Ovary (tissue), 9 donors: ENCODE data around the gene LRRC32. TPM values are rescaled to one million over a fixed set of nuclear protein-coding genes. Genes with fewer than 3 reads are reported as not detected.

Experiments used
- DNase-seq, 5 donors: peaks; one replicate each; pipeline ENCODE4 v3.0.0-alpha.2; 2019 to 2020
- H3K27ac ChIP-seq, 2 donors: fragments of 200-600 bp; one replicate each; pipeline versions ENCODE4 v1.5.1 to v1.8.0; 2019 to 2022
- H3K27me3 ChIP-seq: fragments of 200-600 bp; one replicate; pipeline ENCODE4 v1.8.0; 2022
- H3K36me3 ChIP-seq: fragments of 200-600 bp; sonication (generic); one replicate; pipeline ENCODE4 v1.5.1; 2019
- H3K4me1 ChIP-seq: one replicate; pipeline ENCODE4 v1.8.1; 2013; ENCODE audit warnings: mild to moderate bottlenecking, moderate library complexity; ENCODE audit not compliant: insufficient read depth
- H3K4me3 ChIP-seq: fragments of 200-600 bp; sonication (generic); one replicate; pipeline ENCODE4 v1.5.1; 2017
- H3K9me3 ChIP-seq, 2 donors: fragments of 200-600 bp in 1 of 2; sonication (generic) in 1 of 2; one replicate each; pipeline versions ENCODE4 v1.5.1 to v1.8.1; 2013 to 2019; ENCODE audit warnings: mild to moderate bottlenecking in 1 of 2, moderate library complexity in 1 of 2
- CTCF ChIP-seq, 3 donors: fragments of 450-650 bp in 2 of 3; fragments of 200-600 bp in 1 of 3; IDR thresholded peaks; one replicate each; pipeline versions ENCODE4 v1.5.1 to v1.8.0; 2016 to 2022; ENCODE audit warnings: antibody characterized with exemption in 3 of 3, mild to moderate bottlenecking in 1 of 3
- EP300 ChIP-seq: sonication (generic); formaldehyde crosslinking; IDR thresholded peaks from one replicate; pipeline ENCODE4 v1.6.1; 2017; ENCODE audit warnings: antibody characterized with exemption
- POLR2A ChIP-seq: fragments of 450-650 bp; IDR thresholded peaks from one replicate; pipeline ENCODE4 v1.6.1; 2017; ENCODE audit warnings: antibody characterized with exemption, mild to moderate bottlenecking, moderate library complexity
- WGBS, 3 donors: extraction: QIAGEN DNeasy Blood & Tissue Kit in 1 of 3; methylation state at CpG; one replicate each; pipeline versions ENCODE4 v1.1.5 to v1.1.7; 2013 to 2017; 5-methylcytosine and 5-hydroxymethylcytosine counted together
- intact Hi-C, 4 donors: fragments of 100-400 bp; cut with DNase I; formaldehyde crosslinking; loops; one replicate each; pipeline versions ENCODE4 v1.11.0 to v1.15.1; 2022 to 2023
- polyA plus RNA-seq, 2 donors: library from polyadenylated mRNA; stranded (reverse); fragments of 200-250 nt in 1 of 2; fragments of 350-450 nt in 1 of 2; fragmentation: Illumina TruSeq in 1 of 2; extraction: RNeasy Lipid Tissue Mini Kit (QIAGEN cat#74804) in 1 of 2; gene quantifications; one replicate each; pipeline ENCODE4 v1.2.3, GENCODE V29; 2013 to 2014
- total RNA-seq, 7 donors: library from RNA; depleted of rRNA in 2 of 7; stranded (reverse); fragments of >200 nt in 2 of 7; fragmentation: NEBNext Ultra II Directional in 3 of 7; extraction: Animal tissue kit (Norgen Biotek cat#: 25700) in 3 of 7; gene quantifications; one replicate each; pipeline versions ENCODE4 v1.1.0 to v1.2.4, GENCODE V29; 2016 to 2023
- donor health status: DM: no; HTN: no; CAD: no; lungs with moderate emphysema.
- donor health status: DM: no; HTN: no; CAD: no.
- donor health status: Bipolar disorder and iron deficiency.
- donor health status: DM: yes; HTN: yes; CAD: no.
- donor health status: DM: no; HTN: no; CAD: no.
- donor health status: DM: yes; HTN: yes; CAD: no.

Gene LRRC32
- total and polyA plus RNA-seq, 9 donors: 3.2 to 47.1 (median 29.5) TPM

- WGBS, 3 donors: 67 to 81% (median 70%) methylated on average over 7 of the region's 7 CpGs
- Histone ChIP-seq H3K4me3 (no peak overlapping the region), H3K27ac (no peak overlapping the region), H3K27me3 (no peaks in the 10 kb centered on the region), H3K9me3 (no peaks in the 10 kb centered on the region), H3K4me1 (no peaks in the 10 kb centered on the region), H3K36me3 (no peaks in the 10 kb centered on the region)
- no peak for DNase-seq
- TF ChIP-seq POLR2A (no peak), CTCF (IDR thresholded peaks at IDR 0.05) (no peak), EP300 (no peak)
- intact Hi-C loops: no loop called here
Measured at GRCh38 chr11:76694664-76695063, 24.1 kb upstream of the LRRC32 start.

- H3K4me3 ChIP-seq: no peak overlapping the region
- no peaks in the 10 kb centered on the region for H3K36me3 ChIP-seq
- no peaks in the 10 kb centered on the region for H3K27me3 ChIP-seq
- no peak for TF ChIP-seq CTCF (IDR thresholded peaks at IDR 0.05)
- TF ChIP-seq EP300: no peak
- no peak for TF ChIP-seq POLR2A
- H3K9me3 ChIP-seq: no peaks in the 10 kb centered on the region
- no peak for DNase-seq
- H3K27ac ChIP-seq: no peak overlapping the region
- intact Hi-C loops: no loop called here
- H3K4me1 ChIP-seq: no peaks in the 10 kb centered on the region
Measured at GRCh38 chr11:76693806-76694205, 23.3 kb upstream of the LRRC32 start.

GRCh38 chr11:76692956-76693355 lies 22.4 kb upstream of the LRRC32 start:
- Histone ChIP-seq H3K27ac (no peak overlapping the region), H3K4me3 (no peak overlapping the region), H3K27me3 (no peaks in the 10 kb centered on the region), H3K4me1 (no peaks in the 10 kb centered on the region), H3K9me3 (no peaks in the 10 kb centered on the region), H3K36me3 (no peaks in the 10 kb centered on the region)
- TF ChIP-seq CTCF (IDR thresholded peaks at IDR 0.05): no peak
- no peak for TF ChIP-seq EP300
- TF ChIP-seq POLR2A: no peak
- intact Hi-C loops: no loop called here
- no peak for DNase-seq
- WGBS, 3 donors: 86 to 90% (median 89%) methylated on average over 7 of the region's 7 CpGs

GRCh38 chr11:76691655-76692054 lies 21.1 kb upstream of the LRRC32 start:
- Histone ChIP-seq H3K36me3 (no peaks in the 10 kb centered on the region), H3K4me1 (no peaks in the 10 kb centered on the region), H3K4me3 (no peak overlapping the region), H3K27me3 (no peaks in the 10 kb centered on the region), H3K9me3 (no peaks in the 10 kb centered on the region), H3K27ac (no peak overlapping the region)
- TF ChIP-seq EP300 (no peak), POLR2A (no peak), CTCF (IDR thresholded peaks at IDR 0.05) (no peak)
- DNase-seq: no peak
- WGBS, 3 donors: 79 to 93% (median 92%) methylated on average over 1 of the region's 1 CpG
- intact Hi-C loops: no loop called here

GRCh38 chr11:76690736-76691135 lies 20.2 kb upstream of the LRRC32 start:
- Histone ChIP-seq H3K4me1 (no peaks in the 10 kb centered on the region), H3K4me3 (no peak overlapping the region), H3K9me3 (no peaks in the 10 kb centered on the region), H3K36me3 (no peaks in the 10 kb centered on the region), H3K27ac (no peak overlapping the region), H3K27me3 (no peaks in the 10 kb centered on the region)
- WGBS, 3 donors: 75 to 89% (median 77%) methylated on average over 3 of the region's 3 CpGs
- no peak for DNase-seq
- no peak for TF ChIP-seq EP300
- no peak for TF ChIP-seq CTCF (IDR thresholded peaks at IDR 0.05)
- TF ChIP-seq POLR2A: no peak
- intact Hi-C loops: no loop called here
